H1 (cell line): Measurements from ENCODE around the gene TRIM65. TPM values are rescaled to one million over a fixed set of nuclear protein-coding genes. Genes with fewer than 3 reads are reported as not detected.

Experiments used
- GTF2F1 ChIP-seq: IDR thresholded peaks from 2 replicates; pipeline ENCODE4 v1.6.1; 2012; ENCODE audit warnings: low read depth, low read length, improper control_type of control experiment, borderline replicate concordance
- KDM4A ChIP-seq: IDR thresholded peaks from one replicate; pipeline ENCODE4 v1.7.1; 2012; ENCODE audit warnings: low read depth, mild to moderate bottlenecking, moderate library complexity, low read length, inconsistent platforms; ENCODE audit not compliant: severe bottlenecking
- POLR2A ChIP-seq, 2 experiments: IDR thresholded peaks; 1 replicate in 1 of 2; 2 replicates in 1 of 2; pipeline ENCODE4 v1.6.1; 2011; ENCODE audit warnings: low read depth in 2 of 2, low read length in 2 of 2, mild to moderate bottlenecking in 2 of 2; ENCODE audit errors: control extremely low read depth in 1 of 2
- RAD21 ChIP-seq, 2 experiments: IDR thresholded peaks in 1 of 2; conservative IDR thresholded peaks in 1 of 2; 2 replicates each; pipeline ENCODE4 v1.6.1; 2011; ENCODE audit warnings: low read depth in 2 of 2, low read length in 2 of 2, improper control_type of control experiment in 1 of 2, inconsistent platforms in 1 of 2, mild to moderate bottlenecking in 1 of 2, moderate library complexity in 1 of 2
- SAP30 ChIP-seq: fragments of 300-600 bp; sonication (generic); IDR thresholded peaks from 2 replicates; pipeline ENCODE4 v1.7.1; 2012; ENCODE audit warnings: low read length, moderate library complexity, mild to moderate bottlenecking, inconsistent platforms; ENCODE audit not compliant: insufficient read depth, insufficient replicate concordance
- polyA plus RNA-seq, 7 experiments: library from polyadenylated mRNA; depleted of rRNA in 3 of 7; stranded (reverse) in 5 of 7; unstranded in 2 of 7; fragments of >200 nt in 5 of 7; fragments of 200-250 nt in 2 of 7; gene quantifications; 1 replicate in 5 of 7; 2 replicates in 1 of 7; 4 replicates in 1 of 7; pipeline versions ENCODE4 v1.2.1 to v1.2.3, GENCODE V29; 2011 to 2013; ENCODE audit warnings: missing spikeins in 2 of 7, mixed read lengths in 2 of 7
- total RNA-seq: library from RNA; stranded (reverse); fragmentation: NEBNext Ultra II Directional; extraction: Animal tissue kit (Norgen Biotek cat#: 25700); gene quantifications from 2 replicates; pipeline ENCODE4 v1.2.1, GENCODE V29; 2021
- TF ChIP-seq, protein P1 (sequence below), 3 experiments: IDR thresholded peaks; 1 replicate in 2 of 3; 2 replicates in 1 of 3; pipeline versions ENCODE4 v1.5.1 to v1.6.1; 2011; ENCODE audit warnings: low read length in 3 of 3, mild to moderate bottlenecking in 3 of 3, inconsistent platforms in 2 of 3, low read depth in 1 of 3, moderate library complexity in 1 of 3; ENCODE audit not compliant: insufficient read depth in 1 of 3; ENCODE audit errors: control extremely low read depth in 1 of 3
- TF ChIP-seq, protein P2 (sequence below): fragments of 300-600 bp; sonication (generic); IDR thresholded peaks from 2 replicates; pipeline ENCODE4 v1.7.1; 2012; ENCODE audit warnings: low read length, moderate library complexity, mild to moderate bottlenecking, inconsistent platforms; ENCODE audit not compliant: insufficient replicate concordance

The TRIM65 gene
- total and polyA plus RNA-seq, 2 of the 8 experiments (the other 6 are each of a cell fraction or from before 2014, with no cell fraction given): 21.2 to 48.6 TPM

DNA sequence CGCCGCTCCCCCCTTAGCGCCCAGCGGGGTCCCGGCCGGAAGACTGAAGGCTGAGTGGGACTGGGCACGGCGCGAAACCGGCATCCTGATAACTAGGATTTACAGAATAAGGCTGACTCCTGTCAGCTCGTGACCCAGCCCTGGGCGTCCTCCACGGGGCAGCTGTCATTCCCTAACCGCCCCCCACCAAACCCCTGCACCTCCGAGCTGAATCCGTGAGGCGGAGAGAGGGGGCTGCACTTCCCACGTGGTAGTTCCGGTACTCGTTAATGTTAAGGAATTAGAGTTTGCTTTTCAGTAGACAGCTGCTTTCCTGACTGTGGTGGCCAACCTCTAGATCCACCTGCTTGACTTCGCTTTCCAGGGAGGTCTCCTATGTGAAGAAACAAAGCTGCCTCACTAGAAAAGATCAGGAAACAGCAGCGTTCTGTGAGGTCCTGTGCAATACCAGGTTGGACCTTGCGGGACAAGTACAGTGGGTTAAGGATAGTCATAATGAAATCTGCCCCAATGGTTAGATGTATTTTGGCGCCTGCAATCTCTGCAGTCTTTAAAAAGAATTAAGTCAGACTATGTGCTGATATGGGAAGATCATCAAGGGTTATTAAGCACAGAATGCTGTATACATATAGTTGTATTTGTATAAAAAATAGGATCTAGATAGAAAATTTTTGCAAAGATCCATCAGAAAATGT, 40.5 kb downstream of the TRIM65 start (continued):
- TF ChIP-seq, protein P1, sequence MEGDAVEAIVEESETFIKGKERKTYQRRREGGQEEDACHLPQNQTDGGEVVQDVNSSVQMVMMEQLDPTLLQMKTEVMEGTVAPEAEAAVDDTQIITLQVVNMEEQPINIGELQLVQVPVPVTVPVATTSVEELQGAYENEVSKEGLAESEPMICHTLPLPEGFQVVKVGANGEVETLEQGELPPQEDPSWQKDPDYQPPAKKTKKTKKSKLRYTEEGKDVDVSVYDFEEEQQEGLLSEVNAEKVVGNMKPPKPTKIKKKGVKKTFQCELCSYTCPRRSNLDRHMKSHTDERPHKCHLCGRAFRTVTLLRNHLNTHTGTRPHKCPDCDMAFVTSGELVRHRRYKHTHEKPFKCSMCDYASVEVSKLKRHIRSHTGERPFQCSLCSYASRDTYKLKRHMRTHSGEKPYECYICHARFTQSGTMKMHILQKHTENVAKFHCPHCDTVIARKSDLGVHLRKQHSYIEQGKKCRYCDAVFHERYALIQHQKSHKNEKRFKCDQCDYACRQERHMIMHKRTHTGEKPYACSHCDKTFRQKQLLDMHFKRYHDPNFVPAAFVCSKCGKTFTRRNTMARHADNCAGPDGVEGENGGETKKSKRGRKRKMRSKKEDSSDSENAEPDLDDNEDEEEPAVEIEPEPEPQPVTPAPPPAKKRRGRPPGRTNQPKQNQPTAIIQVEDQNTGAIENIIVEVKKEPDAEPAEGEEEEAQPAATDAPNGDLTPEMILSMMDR (IDR thresholded peaks at IDR 0.05; ENCODE audit: control extremely low read depth in 1 of 3, insufficient read depth in 1 of 3, low read depth in 1 of 3, low read length in 3 of 3): peak in 2 of 3 experiments; percentile 48 to 61; a peak in 3 of 4 replicates
- TF ChIP-seq KDM4A (peak; percentile 47), POLR2A (IDR thresholded peaks at IDR 0.05; ENCODE audit: control extremely low read depth in 1 of 2, low read depth in 2 of 2, low read length in 2 of 2) (no peak), SAP30 (peak; percentile 95), RAD21 (IDR thresholded peaks at IDR 0.05 in 1 of 2, conservative IDR thresholded peaks at IDR 0.05 in 1 of 2; ENCODE audit: low read depth in 2 of 2, low read length in 2 of 2) (peak in 1 of 2 experiments; percentile 38; a peak in 1 of 4 replicates), GTF2F1 (no peak)
- TF ChIP-seq, protein P2, sequence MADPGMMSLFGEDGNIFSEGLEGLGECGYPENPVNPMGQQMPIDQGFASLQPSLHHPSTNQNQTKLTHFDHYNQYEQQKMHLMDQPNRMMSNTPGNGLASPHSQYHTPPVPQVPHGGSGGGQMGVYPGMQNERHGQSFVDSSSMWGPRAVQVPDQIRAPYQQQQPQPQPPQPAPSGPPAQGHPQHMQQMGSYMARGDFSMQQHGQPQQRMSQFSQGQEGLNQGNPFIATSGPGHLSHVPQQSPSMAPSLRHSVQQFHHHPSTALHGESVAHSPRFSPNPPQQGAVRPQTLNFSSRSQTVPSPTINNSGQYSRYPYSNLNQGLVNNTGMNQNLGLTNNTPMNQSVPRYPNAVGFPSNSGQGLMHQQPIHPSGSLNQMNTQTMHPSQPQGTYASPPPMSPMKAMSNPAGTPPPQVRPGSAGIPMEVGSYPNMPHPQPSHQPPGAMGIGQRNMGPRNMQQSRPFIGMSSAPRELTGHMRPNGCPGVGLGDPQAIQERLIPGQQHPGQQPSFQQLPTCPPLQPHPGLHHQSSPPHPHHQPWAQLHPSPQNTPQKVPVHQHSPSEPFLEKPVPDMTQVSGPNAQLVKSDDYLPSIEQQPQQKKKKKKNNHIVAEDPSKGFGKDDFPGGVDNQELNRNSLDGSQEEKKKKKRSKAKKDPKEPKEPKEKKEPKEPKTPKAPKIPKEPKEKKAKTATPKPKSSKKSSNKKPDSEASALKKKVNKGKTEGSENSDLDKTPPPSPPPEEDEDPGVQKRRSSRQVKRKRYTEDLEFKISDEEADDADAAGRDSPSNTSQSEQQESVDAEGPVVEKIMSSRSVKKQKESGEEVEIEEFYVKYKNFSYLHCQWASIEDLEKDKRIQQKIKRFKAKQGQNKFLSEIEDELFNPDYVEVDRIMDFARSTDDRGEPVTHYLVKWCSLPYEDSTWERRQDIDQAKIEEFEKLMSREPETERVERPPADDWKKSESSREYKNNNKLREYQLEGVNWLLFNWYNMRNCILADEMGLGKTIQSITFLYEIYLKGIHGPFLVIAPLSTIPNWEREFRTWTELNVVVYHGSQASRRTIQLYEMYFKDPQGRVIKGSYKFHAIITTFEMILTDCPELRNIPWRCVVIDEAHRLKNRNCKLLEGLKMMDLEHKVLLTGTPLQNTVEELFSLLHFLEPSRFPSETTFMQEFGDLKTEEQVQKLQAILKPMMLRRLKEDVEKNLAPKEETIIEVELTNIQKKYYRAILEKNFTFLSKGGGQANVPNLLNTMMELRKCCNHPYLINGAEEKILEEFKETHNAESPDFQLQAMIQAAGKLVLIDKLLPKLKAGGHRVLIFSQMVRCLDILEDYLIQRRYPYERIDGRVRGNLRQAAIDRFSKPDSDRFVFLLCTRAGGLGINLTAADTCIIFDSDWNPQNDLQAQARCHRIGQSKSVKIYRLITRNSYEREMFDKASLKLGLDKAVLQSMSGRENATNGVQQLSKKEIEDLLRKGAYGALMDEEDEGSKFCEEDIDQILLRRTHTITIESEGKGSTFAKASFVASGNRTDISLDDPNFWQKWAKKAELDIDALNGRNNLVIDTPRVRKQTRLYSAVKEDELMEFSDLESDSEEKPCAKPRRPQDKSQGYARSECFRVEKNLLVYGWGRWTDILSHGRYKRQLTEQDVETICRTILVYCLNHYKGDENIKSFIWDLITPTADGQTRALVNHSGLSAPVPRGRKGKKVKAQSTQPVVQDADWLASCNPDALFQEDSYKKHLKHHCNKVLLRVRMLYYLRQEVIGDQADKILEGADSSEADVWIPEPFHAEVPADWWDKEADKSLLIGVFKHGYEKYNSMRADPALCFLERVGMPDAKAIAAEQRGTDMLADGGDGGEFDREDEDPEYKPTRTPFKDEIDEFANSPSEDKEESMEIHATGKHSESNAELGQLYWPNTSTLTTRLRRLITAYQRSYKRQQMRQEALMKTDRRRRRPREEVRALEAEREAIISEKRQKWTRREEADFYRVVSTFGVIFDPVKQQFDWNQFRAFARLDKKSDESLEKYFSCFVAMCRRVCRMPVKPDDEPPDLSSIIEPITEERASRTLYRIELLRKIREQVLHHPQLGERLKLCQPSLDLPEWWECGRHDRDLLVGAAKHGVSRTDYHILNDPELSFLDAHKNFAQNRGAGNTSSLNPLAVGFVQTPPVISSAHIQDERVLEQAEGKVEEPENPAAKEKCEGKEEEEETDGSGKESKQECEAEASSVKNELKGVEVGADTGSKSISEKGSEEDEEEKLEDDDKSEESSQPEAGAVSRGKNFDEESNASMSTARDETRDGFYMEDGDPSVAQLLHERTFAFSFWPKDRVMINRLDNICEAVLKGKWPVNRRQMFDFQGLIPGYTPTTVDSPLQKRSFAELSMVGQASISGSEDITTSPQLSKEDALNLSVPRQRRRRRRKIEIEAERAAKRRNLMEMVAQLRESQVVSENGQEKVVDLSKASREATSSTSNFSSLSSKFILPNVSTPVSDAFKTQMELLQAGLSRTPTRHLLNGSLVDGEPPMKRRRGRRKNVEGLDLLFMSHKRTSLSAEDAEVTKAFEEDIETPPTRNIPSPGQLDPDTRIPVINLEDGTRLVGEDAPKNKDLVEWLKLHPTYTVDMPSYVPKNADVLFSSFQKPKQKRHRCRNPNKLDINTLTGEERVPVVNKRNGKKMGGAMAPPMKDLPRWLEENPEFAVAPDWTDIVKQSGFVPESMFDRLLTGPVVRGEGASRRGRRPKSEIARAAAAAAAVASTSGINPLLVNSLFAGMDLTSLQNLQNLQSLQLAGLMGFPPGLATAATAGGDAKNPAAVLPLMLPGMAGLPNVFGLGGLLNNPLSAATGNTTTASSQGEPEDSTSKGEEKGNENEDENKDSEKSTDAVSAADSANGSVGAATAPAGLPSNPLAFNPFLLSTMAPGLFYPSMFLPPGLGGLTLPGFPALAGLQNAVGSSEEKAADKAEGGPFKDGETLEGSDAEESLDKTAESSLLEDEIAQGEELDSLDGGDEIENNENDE: no peak
